Ascending aorta (tissue), 2 donors: ENCODE data around the gene TLE5. TPM values are rescaled to one million over a fixed set of nuclear protein-coding genes. Genes with fewer than 3 reads are reported as not detected.

Source experiments
- DNase-seq, 2 donors: peaks; one replicate each; pipeline ENCODE4 v3.0.0-alpha.2; 2019; ENCODE audit warnings: low spot score in 2 of 2
- H3K27ac ChIP-seq, 2 donors: fragments of 200-600 bp; sonication (generic); one replicate each; pipeline ENCODE4 v1.5.1; 2016 to 2017; ENCODE audit warnings: mild to moderate bottlenecking in 1 of 2
- H3K27me3 ChIP-seq: fragments of 200-600 bp; sonication (generic); one replicate; pipeline ENCODE4 v1.5.1; 2017
- H3K36me3 ChIP-seq, 2 donors: fragments of 200-600 bp; sonication (generic); one replicate each; pipeline ENCODE4 v1.5.1; 2016
- H3K4me1 ChIP-seq, 2 donors: fragments of 200-600 bp; sonication (generic); one replicate each; pipeline ENCODE4 v1.5.1; 2016 to 2017; ENCODE audit warnings: mild to moderate bottlenecking in 1 of 2
- H3K4me3 ChIP-seq, 2 donors: fragments of 200-600 bp; sonication (generic); one replicate each; pipeline ENCODE4 v1.5.1; 2016 to 2017; ENCODE audit warnings: mild to moderate bottlenecking in 1 of 2
- H3K9me3 ChIP-seq, 2 donors: fragments of 200-600 bp; sonication (generic); one replicate each; pipeline ENCODE4 v1.5.1; 2016
- CTCF ChIP-seq, 3 experiments: fragments of 200-600 bp in 2 of 3; fragments of 450-650 bp in 1 of 3; sonication (generic) in 2 of 3; IDR thresholded peaks; one replicate each; pipeline ENCODE4 v1.5.1; 2016 to 2019; ENCODE audit warnings: antibody characterized with exemption in 3 of 3, mild to moderate bottlenecking in 1 of 3, moderate library complexity in 1 of 3
- intact Hi-C: fragments of 100-400 bp; cut with DNase I; formaldehyde crosslinking; loops from one replicate; pipeline ENCODE4 v1.15.1; 2023
- total RNA-seq: library from RNA; depleted of rRNA; stranded (reverse); fragments of >200 nt; gene quantifications from one replicate; pipeline ENCODE4 v1.1.0, GENCODE V29; 2016

The TLE5 gene
- total RNA-seq, 1 donor from 2014 or later: 559 TPM

- H3K4me1 ChIP-seq: peaks cover 34 to 68% of the 10 kb centered on the region in 2 donors
Measured at GRCh38 chr19:3100747-3101730, 38.7 kb upstream of the TLE5 start.

GRCh38 chr19:3100331-3100730 lies 38.0 kb upstream of the TLE5 start:
- intact Hi-C loops: no loop called here

More at GRCh38 chr19:3100747-3101730, 38.7 kb upstream of the TLE5 start:
- TF ChIP-seq CTCF (IDR thresholded peaks at IDR 0.05): no peak
- Histone ChIP-seq H3K9me3 (no peaks in the 10 kb centered on the region), H3K4me3 (no peak overlapping the region), H3K27me3 (no peaks in the 10 kb centered on the region), H3K36me3 (no peaks in the 10 kb centered on the region), H3K27ac (no peak overlapping the region)
- intact Hi-C loops: no loop called here
- DNase-seq: no peak

GRCh38 chr19:3099347-3100145 lies 37.3 kb upstream of the TLE5 start:
- no peak for DNase-seq
- Histone ChIP-seq H3K4me1 (peaks cover 38 to 74% of the 10 kb centered on the region in 2 donors), H3K27me3 (no peaks in the 10 kb centered on the region), H3K27ac (peak overlapping the region; percentile 83 to 90), H3K9me3 (no peaks in the 10 kb centered on the region), H3K36me3 (no peaks in the 10 kb centered on the region), H3K4me3 (peak overlapping the region; percentile 43 to 98)
- no peak for TF ChIP-seq CTCF (IDR thresholded peaks at IDR 0.05)
- intact Hi-C loops: no loop called here

More at GRCh38 chr19:3100331-3100730, 38.0 kb upstream of the TLE5 start:
- Histone ChIP-seq H3K27me3 (no peaks in the 10 kb centered on the region), H3K4me3 (no peak overlapping the region), H3K27ac (no peak overlapping the region), H3K9me3 (no peaks in the 10 kb centered on the region), H3K36me3 (no peaks in the 10 kb centered on the region), H3K4me1 (peaks cover 38 to 75% of the 10 kb centered on the region in 2 donors)
- no peak for DNase-seq
- no peak for TF ChIP-seq CTCF (IDR thresholded peaks at IDR 0.05)

GRCh38 chr19:3098515-3099346 lies 36.4 kb upstream of the TLE5 start:
- H3K4me1 ChIP-seq: peaks cover 36 to 66% of the 10 kb centered on the region in 2 donors
- H3K9me3 ChIP-seq: no peaks in the 10 kb centered on the region
- H3K4me3 ChIP-seq: peak overlapping the region; percentile 43 to 98
- peak in 1 of 2 donors; percentile 79 for DNase-seq
- H3K27ac ChIP-seq: peak overlapping the region; percentile 83 to 90
- H3K27me3 ChIP-seq: no peaks in the 10 kb centered on the region
- no peak for TF ChIP-seq CTCF (IDR thresholded peaks at IDR 0.05)
- no peaks in the 10 kb centered on the region for H3K36me3 ChIP-seq
- intact Hi-C loops: no loop called here

- Histone ChIP-seq H3K27me3 (no peaks in the 10 kb centered on the region), H3K9me3 (no peaks in the 10 kb centered on the region), H3K4me3 (peak overlapping the region; percentile 43 to 98), H3K27ac (peak overlapping the region; percentile 83 to 90), H3K36me3 (no peaks in the 10 kb centered on the region), H3K4me1 (peaks cover 34 to 63% of the 10 kb centered on the region in 2 donors)
- DNase-seq: no peak
- TF ChIP-seq CTCF (IDR thresholded peaks at IDR 0.05): no peak
- intact Hi-C loops: no loop called here
Measured at GRCh38 chr19:3098141-3098514, 35.8 kb upstream of the TLE5 start.
